ENCODE measurements around the gene ESD. TPM values are rescaled to one million over a fixed set of nuclear protein-coding genes. Genes with fewer than 3 reads are reported as not detected.
A peak's percentile ranks its signal among the peaks of the same experiment; 100 is the strongest.

The ESD gene
- total RNA-seq, 1 experiment from 2014 or later: 73.2 TPM

GRCh38 chr13:46778890-46779289, 18.1 kb downstream of the ESD start:
- Histone ChIP-seq H4K20me1 (ENCODE audit: low read length) (no peaks in the 10 kb centered on the region), H3K4me1 (ENCODE audit: insufficient read depth, low read length) (peaks cover 17% of the 10 kb centered on the region), H3K4me2 (ENCODE audit: low read length) (peak overlapping the region; percentile 51), H3K27ac (ENCODE audit: low read length) (peak overlapping the region; percentile 78), H3K9ac (ENCODE audit: low read length) (no peak overlapping the region), H2AFZ (ENCODE audit: low read length) (no peak overlapping the region), H3K27me3 (ENCODE audit: low read length) (no peaks in the 10 kb centered on the region), H3K36me3 (ENCODE audit: low read depth, low read length) (peaks cover 32% of the 10 kb centered on the region), H3K4me3 (ENCODE audit: low read length) (no peak overlapping the region), H3F3A (ENCODE audit: low read length, unreplicated experiment) (no peaks in the 10 kb centered on the region), H3K9me2 (replicated peaks; ENCODE audit: low read length) (no peaks in the 10 kb centered on the region), H3K9me3 (ENCODE audit: low read length) (no peaks in the 10 kb centered on the region), H3K79me2 (ENCODE audit: low read length) (no peaks in the 10 kb centered on the region)
- ATAC-seq (peak; percentile 63), DNase-seq (peak; percentile 30)
- POLR2A ChIA-PET (ENCODE audit: unreplicated experiment): no interaction called here
- TF ChIP-seq EZH2 (IDR thresholded peaks at IDR 0.05; ENCODE audit: low read length, unreplicated experiment): no peak
- no peak for TF ChIP-seq EZH2phosphoT487 (IDR thresholded peaks at IDR 0.05; ENCODE audit: borderline replicate concordance, low read length)
- no peak for TF ChIP-seq CTCF (conservative IDR thresholded peaks at IDR 0.05; ENCODE audit: low read depth, low read length)
- BruUV-seq (replicated peaks): no TSS peak
- intact Hi-C loops (cut with micrococcal nuclease): no loop called here
- CTCF ChIA-PET: no interaction called here

- DNase-seq: peak; percentile 42
- Histone ChIP-seq H3K79me2 (ENCODE audit: low read length) (no peaks in the 10 kb centered on the region), H3K9me3 (ENCODE audit: low read length) (no peaks in the 10 kb centered on the region), H3F3A (ENCODE audit: low read length, unreplicated experiment) (no peaks in the 10 kb centered on the region), H3K36me3 (ENCODE audit: low read depth, low read length) (peaks cover 38% of the 10 kb centered on the region), H3K27ac (ENCODE audit: low read length) (peak overlapping the region; percentile 78), H2AFZ (ENCODE audit: low read length) (no peak overlapping the region), H3K4me3 (ENCODE audit: low read length) (no peak overlapping the region), H3K9me2 (replicated peaks; ENCODE audit: low read length) (no peaks in the 10 kb centered on the region), H3K4me1 (ENCODE audit: insufficient read depth, low read length) (peaks cover 17% of the 10 kb centered on the region), H3K4me2 (ENCODE audit: low read length) (peak overlapping the region; percentile 51; the same call in 1 of the 2 replicates), H3K27me3 (ENCODE audit: low read length) (no peaks in the 10 kb centered on the region), H4K20me1 (ENCODE audit: low read length) (no peaks in the 10 kb centered on the region), H3K9ac (ENCODE audit: low read length) (no peak overlapping the region)
- BruUV-seq (replicated peaks): no TSS peak
- ATAC-seq: peak; percentile 90
- TF ChIP-seq EZH2 (IDR thresholded peaks at IDR 0.05; ENCODE audit: low read length, unreplicated experiment): no peak
- TF ChIP-seq CTCF (conservative IDR thresholded peaks at IDR 0.05; ENCODE audit: low read depth, low read length): no peak
- no peak for TF ChIP-seq EZH2phosphoT487 (IDR thresholded peaks at IDR 0.05; ENCODE audit: borderline replicate concordance, low read length)
- CTCF ChIA-PET: no interaction called here
- intact Hi-C loops (cut with micrococcal nuclease): no loop called here
- POLR2A ChIA-PET (ENCODE audit: unreplicated experiment): no interaction called here
These were observed 18.9 kb downstream of the ESD start for GRCh38 chr13:46778095-46778494.

GRCh38 chr13:46775385-46776107, 21.4 kb downstream of the ESD start:
- no peak overlapping the region for H3K4me2 ChIP-seq (ENCODE audit: low read length)
- H3K27me3 ChIP-seq (ENCODE audit: low read length): no peaks in the 10 kb centered on the region
- H3K36me3 ChIP-seq (ENCODE audit: low read depth, low read length): peaks cover 39% of the 10 kb centered on the region
- ATAC-seq: no peak
- H3K27ac ChIP-seq (ENCODE audit: low read length): no peak overlapping the region
- BruUV-seq (replicated peaks): no TSS peak
- intact Hi-C loops (cut with micrococcal nuclease): no loop called here
- H3K4me3 ChIP-seq (ENCODE audit: low read length): no peak overlapping the region
- H3K9ac ChIP-seq (ENCODE audit: low read length): no peak overlapping the region
- H3K79me2 ChIP-seq (ENCODE audit: low read length): no peaks in the 10 kb centered on the region
- TF ChIP-seq EZH2phosphoT487 (IDR thresholded peaks at IDR 0.05; ENCODE audit: borderline replicate concordance, low read length): no peak
- no peak for TF ChIP-seq EZH2 (IDR thresholded peaks at IDR 0.05; ENCODE audit: low read length, unreplicated experiment)
- TF ChIP-seq CTCF (conservative IDR thresholded peaks at IDR 0.05; ENCODE audit: low read depth, low read length): no peak
- H3K9me3 ChIP-seq (ENCODE audit: low read length): no peaks in the 10 kb centered on the region
- peaks cover 17% of the 10 kb centered on the region for H3K4me1 ChIP-seq (ENCODE audit: insufficient read depth, low read length)
- ChIA-PET POLR2A (ENCODE audit: unreplicated experiment) (no interaction called here), CTCF (interaction anchor here (1.0 kb wide), 1 partner anchor 11 kb away, joined by 7 read pairs; no protein-coding TSS in a partner anchor)
- no peak for DNase-seq
- H4K20me1 ChIP-seq (ENCODE audit: low read length): no peaks in the 10 kb centered on the region
- H2AFZ ChIP-seq (ENCODE audit: low read length): no peak overlapping the region
- no peaks in the 10 kb centered on the region for H3K9me2 ChIP-seq (replicated peaks; ENCODE audit: low read length)
- no peaks in the 10 kb centered on the region for H3F3A ChIP-seq (ENCODE audit: low read length, unreplicated experiment)
